Measurements from ENCODE around the gene ZNF366.

Gene ZNF366

GRCh38 chr5:72507231-72507906, at the start of gene ZNF366:
Gene ZNF366, minus strand, starts transcription at chr5:72507410. Its CDS starts 45,914 bp downstream, at chr5:72461496.
- no peak for DNase-seq

- peak; percentile 27 to 32 for DNase-seq
Observed at GRCh38 chr5:72556351-72557166, 49.3 kb upstream of the ZNF366 start.

GRCh38 chr5:72555871-72556270, 48.7 kb upstream of the ZNF366 start:
- DNase-seq: no peak

GRCh38 chr5:72554897-72555296, 47.7 kb upstream of the ZNF366 start:
- DNase-seq: no peak

GRCh38 chr5:72552041-72552557, 44.9 kb upstream of the ZNF366 start:
- no peak for DNase-seq

- DNase-seq: no peak
Observed at GRCh38 chr5:72550595-72550994, 43.4 kb upstream of the ZNF366 start.

GRCh38 chr5:72543811-72544210, 36.6 kb upstream of the ZNF366 start:
- DNase-seq: no peak

GRCh38 chr5:72543365-72543764, 36.2 kb upstream of the ZNF366 start:
- no peak for DNase-seq

GRCh38 chr5:72542695-72543094, 35.5 kb upstream of the ZNF366 start:
- DNase-seq: no peak

- no peak for DNase-seq
Observed at GRCh38 chr5:72541501-72542225, 34.5 kb upstream of the ZNF366 start.

- DNase-seq: no peak
Observed at GRCh38 chr5:72540759-72541438, 33.7 kb upstream of the ZNF366 start.

- no peak for DNase-seq
Observed at GRCh38 chr5:72539726-72540125, 32.5 kb upstream of the ZNF366 start.

GRCh38 chr5:72539038-72539437, 31.8 kb upstream of the ZNF366 start:
- DNase-seq: no peak

GRCh38 chr5:72537166-72537565, 30.0 kb upstream of the ZNF366 start:
- DNase-seq: no peak

- DNase-seq: peak; percentile 66 to 69
Observed at GRCh38 chr5:72531496-72532190, 24.4 kb upstream of the ZNF366 start.

- no peak for DNase-seq
Observed at GRCh38 chr5:72530196-72530595, 23.0 kb upstream of the ZNF366 start.

GRCh38 chr5:72529383-72529782, 22.2 kb upstream of the ZNF366 start:
- no peak for DNase-seq

- peak; percentile 61 to 84 for DNase-seq
Observed at GRCh38 chr5:72525816-72526215, 18.6 kb upstream of the ZNF366 start.

GRCh38 chr5:72523960-72524582, 16.9 kb upstream of the ZNF366 start:
- peak; percentile 73 to 81 for DNase-seq

- DNase-seq: no peak
Observed at GRCh38 chr5:72522607-72523006, 15.4 kb upstream of the ZNF366 start.

GRCh38 chr5:72519111-72519510, 11.9 kb upstream of the ZNF366 start:
- peak; percentile 42 to 89 for DNase-seq

All from inflammatory macrophage treated with lipopolysaccharide for 1 hour (primary cell).